Measurements from ENCODE around the gene SPA17.

The SPA17 gene

DNA sequence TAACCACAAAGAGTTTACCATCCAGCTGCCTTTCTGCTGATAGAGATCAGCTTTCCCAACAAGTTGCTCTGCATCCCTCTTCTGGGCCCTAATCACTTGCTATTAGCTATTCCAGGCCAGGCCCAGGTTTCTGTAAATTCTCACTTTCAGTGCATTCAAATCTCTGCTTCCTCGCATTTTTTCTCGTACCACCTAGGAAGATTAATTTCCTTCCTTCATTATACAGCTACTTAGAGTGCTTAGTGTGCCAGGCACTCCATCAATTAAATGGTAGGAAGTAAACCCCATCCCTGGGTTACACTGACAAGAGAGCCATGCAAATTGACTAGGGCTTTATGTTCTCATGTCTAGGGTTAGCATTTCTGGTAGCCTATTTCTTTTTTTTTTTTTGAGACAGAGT, 9.8 kb upstream of the SPA17 start:
- DNase-seq, result no peak

- DNase-seq, result no peak
Measured at GRCh38 chr11:124667601-124668000, 6.1 kb upstream of the SPA17 start.

GRCh38 chr11:124669193-124669592, 4.5 kb upstream of the SPA17 start:
- peak; percentile 64 for DNase-seq

DNA sequence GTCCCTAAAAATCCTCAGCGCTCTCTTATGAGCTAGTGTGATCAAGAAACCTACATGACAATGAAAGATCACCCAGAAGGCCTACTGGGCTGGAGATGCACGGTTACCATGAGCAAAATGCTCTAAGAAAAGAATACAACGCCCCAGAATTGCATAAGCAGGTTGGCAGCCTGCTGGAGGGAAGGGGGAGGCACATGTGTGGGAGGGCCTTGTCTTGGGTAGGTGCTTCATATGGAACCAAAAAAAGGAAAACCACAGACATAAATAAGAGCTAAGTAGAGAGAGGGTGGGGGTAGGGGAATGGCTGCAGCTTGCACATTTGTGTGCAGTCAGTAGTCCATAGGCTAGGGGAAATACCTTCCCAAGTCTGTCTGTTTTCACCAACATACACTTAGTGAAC, 3.0 kb upstream of the SPA17 start:
- DNase-seq, result no peak

GRCh38 chr11:124672536-124673215, 1.0 kb upstream of the SPA17 start:
- DNase-seq, result no peak

- DNase-seq, result no peak
Measured at GRCh38 chr11:124674168-124674517, 439 bp downstream of the SPA17 start.

DNA sequence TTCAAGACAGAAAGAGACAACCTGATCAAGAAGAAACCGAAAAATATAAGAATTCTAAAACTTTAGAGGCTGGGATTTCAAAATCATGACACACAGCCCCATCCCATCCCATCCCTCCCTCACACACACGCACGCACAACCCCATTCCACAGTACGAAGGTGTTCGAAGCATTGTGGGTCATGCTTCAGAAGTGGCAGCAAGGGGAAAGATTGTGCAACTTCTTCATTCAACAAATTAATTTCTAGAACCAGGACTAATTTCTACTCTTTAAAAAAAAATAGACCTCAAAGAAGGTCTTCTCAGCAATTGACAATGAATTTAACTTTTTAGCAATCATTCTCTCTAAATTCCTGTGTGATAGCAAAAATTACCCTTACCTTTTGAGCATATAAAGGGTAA, 867 bp downstream of the SPA17 start:
- no peak for DNase-seq

DNA sequence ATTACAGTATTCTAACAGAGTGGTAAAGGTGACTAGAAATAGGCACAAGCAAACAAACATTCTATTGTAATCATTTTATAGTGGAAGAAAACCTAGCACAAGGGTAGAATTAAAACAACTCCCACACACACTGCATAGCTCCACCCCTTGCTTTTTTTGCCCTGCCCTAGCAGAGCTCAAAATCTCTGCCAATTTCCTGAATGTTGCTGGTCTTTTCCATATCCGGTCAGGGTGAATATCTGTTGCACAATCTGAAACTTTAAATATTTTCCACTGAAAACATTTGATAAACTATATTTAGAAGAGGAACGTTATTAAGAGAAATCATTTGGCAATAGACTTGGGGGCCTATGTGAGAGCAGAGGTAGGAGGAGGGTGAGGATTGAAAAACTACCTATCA, 2.7 kb downstream of the SPA17 start:
- no peak for DNase-seq

DNA sequence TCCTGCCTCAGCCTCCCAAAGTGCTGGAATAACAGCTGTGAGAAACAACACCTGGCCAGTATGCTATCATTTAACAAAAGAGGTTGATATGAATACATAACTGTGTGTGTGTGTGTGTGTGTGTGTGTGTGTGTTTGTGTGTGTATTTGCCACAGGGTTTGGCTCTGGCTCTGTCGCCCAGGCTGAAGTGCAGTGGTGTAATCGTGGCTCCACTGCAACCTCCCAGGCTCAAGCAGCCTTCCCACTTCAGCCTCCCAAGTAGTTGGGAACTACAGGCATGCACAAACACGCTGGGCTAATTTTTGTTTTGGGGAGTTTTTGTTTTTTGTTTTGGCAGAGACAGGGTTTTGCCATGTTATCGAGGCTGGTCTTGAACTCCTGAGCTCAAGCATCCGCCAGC, 4.7 kb downstream of the SPA17 start:
- no peak for DNase-seq

DNA sequence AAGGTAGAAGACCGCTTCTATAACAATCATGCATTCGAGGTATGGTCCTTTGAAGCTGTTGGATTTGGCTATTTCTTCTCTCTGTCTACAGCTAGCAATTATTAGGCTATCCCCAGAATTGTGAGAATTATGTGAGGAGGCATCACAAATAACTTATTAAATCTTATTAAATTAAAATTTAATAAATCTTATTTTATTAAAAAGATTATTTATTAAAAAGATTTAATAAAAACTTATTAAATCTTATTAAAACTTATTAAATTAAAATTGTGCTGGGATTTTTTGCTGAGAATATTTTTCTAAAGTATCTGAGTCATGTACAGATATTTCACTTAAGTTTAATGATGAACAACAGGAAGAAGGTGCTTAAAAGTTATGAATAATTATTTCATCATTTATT, 7.7 kb downstream of the SPA17 start:
- no peak for DNase-seq

DNA sequence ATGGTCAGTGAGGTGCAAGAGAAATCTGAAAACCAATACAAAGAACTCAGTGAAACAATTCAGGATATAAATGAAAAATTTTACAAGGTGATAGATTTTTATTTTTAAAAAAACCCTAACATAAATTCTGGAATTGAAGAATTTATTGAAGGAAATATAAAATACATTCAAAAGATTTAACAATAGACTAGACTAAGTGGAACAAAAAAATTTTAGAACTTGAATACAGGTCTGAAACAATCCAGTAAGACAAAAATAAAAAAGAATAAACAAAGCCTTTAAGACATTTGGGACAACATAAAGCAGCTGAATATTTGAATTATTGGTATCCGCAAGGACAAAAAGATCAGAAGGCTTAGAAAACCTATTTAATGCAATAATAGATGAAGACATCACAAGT, 8.7 kb downstream of the SPA17 start:
- DNase-seq, result no peak

GRCh38 chr11:124693142-124693541, 19.4 kb downstream of the SPA17 start:
- DNase-seq, result no peak

DNA sequence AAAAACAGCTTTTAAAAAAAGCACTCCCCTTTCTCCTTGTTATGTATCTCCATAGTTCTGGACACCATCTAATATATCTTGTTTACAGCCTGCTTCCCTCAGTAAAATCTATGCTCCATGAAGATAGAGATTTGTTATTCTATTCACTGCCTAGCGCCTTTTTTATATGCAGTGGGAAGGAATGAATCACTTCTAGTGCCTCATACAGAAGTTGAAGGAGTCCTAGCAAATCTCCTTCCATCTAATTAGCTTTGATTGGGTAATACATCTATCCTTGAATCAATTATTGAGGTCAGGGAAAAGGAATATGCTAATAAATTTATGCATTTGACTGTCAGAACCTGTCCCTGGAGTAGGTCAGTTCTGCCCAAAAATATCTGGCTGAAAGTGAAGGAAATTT, 25.8 kb downstream of the SPA17 start:
- DNase-seq, result no peak

- no peak for DNase-seq
Measured at GRCh38 chr11:124700028-124700427, 26.3 kb downstream of the SPA17 start.

DNA sequence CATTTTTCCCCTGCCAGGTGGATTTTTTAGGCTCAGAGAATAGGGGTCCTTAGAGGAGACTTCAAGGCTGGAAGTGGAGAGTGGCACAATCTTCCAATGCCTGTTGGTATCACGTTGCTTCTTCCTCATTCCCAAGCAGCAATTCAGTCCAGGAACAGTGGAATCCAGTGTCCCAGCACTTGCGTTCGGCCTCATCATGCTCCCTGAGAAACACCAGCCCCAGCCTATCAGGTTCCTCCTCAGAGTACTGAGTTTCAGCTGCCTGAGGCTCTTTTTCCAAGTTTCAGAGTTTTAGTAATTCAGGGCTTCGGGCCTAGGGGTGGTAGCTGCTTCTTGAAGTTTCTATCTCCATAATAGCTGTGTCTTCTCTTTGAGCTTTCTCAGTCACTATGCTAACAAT, 34.1 kb downstream of the SPA17 start:
- DNase-seq, result no peak

DNA sequence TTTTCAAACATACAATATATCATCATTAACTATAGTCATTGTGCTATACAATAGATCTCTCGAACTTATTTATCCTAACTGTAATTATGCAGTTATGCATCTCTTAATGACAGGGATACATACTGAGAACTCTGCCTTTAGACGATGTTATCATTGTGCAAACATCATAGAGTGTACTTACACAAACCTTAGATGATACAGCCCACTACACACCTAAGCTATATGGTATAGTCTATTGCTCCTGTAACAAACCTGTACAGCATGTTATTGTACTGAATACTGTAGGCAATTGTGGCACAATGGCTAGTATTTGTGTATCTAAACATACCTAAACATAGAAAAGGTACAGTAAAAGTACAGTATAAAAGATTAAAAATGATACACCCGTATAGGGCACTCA, 38.7 kb downstream of the SPA17 start:
- DNase-seq, result no peak

GRCh38 chr11:124716591-124716990, 42.9 kb downstream of the SPA17 start:
- no peak for DNase-seq

DNA sequence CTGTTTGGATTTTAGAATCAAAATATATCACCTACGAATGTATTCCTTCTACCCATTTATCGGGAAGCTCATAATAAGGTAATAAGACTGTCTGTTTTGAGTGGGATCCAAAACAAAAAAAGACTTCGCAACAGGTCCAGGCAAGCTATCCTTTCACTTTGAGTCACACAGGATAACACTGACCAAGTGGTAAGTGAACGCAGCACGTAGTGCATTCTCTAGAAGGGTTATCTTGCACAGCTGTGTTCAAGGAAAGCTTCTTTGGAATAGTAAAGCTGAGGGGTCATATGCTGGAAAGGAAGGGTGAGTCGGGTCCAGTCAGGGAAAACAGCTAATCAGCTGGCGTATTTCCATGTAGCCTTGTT, 43.7 kb downstream of the SPA17 start:
- no peak for DNase-seq

DNA sequence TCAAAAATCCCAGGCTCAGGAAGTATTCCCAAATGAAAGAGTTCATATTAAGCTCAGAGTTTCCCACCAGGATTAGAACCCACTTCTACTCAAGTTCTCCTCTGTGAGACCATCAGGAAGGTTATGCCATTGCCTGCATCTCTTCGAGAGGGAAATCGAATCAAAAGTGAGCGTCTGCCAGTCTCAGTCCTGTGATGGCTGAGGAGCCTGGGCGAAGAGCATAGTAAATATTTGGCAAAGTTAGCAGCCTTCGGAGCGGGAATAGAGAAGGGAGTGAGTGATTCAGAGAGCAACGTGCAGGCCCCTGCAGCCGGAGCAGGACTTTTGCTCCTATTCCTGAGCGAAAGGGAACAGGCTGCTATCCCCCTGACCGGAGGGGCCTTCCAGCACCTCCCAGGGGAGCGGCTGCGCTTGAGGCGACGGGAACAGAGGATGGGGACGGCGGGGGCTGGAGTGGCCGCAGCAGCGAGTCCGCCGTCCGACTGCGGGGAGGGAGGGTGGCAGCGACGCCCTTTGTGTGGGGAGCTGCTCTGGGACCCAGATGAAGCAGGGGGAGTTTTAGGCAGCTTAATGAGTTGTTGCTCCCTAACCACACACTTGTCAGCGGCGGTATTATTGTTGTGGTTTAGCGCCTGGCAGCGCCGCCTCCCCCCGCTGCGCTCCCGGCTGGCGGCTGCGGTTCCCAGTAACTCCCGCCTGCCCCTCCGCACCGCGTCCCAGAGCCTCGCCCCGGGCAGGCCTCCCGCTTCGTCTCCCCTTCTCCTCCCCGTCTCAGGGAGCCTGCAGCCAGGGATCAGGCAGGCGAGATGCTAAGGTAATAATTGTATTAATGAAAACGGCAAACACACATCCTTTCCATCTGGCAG, 44.3 kb downstream of the SPA17 start:
- peak; percentile 55 for DNase-seq

- DNase-seq, result no peak
Measured at GRCh38 chr11:124718801-124719200, 45.1 kb downstream of the SPA17 start.

DNA sequence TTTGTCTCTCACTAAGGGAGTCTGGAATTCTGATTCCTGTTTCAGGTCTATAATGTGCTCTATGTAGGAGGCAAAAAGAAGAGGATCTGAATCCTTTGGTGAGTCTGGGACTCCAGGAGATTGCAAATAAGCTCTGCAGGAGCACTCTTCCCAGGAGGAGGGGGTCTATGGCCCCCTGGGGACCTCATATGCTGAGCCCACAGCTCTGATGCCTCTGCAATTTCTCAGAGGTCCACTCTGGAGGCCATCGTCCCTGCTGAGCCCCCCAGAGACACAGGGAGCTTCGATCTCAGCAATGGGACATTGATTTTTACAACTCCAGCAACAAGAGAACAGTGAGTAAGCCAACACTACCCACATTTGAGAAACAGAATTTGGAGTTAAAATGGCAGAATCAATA, 45.8 kb downstream of the SPA17 start:
- no peak for DNase-seq

GRCh38 chr11:124722176-124722575, 48.5 kb downstream of the SPA17 start:
- no peak for DNase-seq

DNA sequence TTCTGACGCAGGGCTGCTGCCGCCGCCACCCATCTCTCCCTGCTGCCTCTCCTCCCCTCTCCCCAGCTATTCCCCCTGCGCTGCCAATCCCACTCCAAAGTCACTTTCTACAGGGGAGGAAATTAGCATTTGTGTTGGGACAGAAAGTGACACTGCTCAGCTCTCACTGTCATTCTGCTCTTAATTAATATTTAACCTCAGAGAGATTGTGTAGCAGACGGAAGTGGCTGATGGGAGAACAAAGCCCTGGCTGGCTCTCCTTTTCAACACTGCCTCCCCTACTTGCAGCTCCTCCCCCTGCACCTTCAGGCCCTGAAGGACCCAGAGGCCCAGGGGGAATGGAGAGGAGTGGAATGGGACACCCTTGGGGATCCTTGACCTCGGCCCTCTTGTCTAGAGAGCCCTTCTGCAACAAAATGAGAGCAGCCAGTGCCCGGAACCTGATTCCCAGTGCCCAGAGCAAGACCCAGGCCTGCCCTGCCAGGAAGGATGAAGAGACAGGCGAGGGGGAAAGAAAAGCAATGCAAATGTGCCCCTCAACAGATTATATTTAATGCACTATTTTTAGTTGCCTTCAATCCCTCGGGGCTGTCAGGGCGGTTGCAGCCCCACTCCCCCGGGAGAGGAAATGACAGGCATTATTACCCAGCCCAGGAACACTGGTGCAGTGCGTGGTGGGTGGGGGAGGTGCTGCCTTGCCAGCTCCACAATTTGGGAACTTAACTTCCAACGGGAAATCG, 51.4 kb downstream of the SPA17 start:
- DNase-seq, result no peak

- no peak for DNase-seq
Measured at GRCh38 chr11:124725719-124726105, 52.0 kb downstream of the SPA17 start.

All from NCI-H1092 treated with DMSO at 0.1 percent for 48 hours (cell line).